WTC11 (cell line): ENCODE data around the gene MRPL54.

Experiments used
- CTCF ChIP-seq: fragments of 200-600 bp; IDR thresholded peaks from 2 replicates; pipeline ENCODE4 v1.8.0; 2022; ENCODE audit warnings: antibody characterized with exemption
- E2F1 ChIP-seq: sonication (generic); formaldehyde crosslinking; IDR thresholded peaks from 2 replicates; pipeline ENCODE4 v1.8.0; 2022; ENCODE audit warnings: mild to moderate bottlenecking, missing genetic modification reagents
- GTF2I ChIP-seq: fragments of 250-450 bp; sonication (Bioruptor Pico); conservative IDR thresholded peaks from 2 replicates; pipeline ENCODE4 v1.4.0; 2021; ENCODE audit warnings: mild to moderate bottlenecking
- RELA ChIP-seq: sonication (generic); formaldehyde crosslinking; IDR thresholded peaks from 2 replicates; pipeline ENCODE4 v1.8.1; 2022; ENCODE audit warnings: missing genetic modification reagents, mild to moderate bottlenecking, borderline replicate concordance
- SMAD3 ChIP-seq: sonication (generic); formaldehyde crosslinking; IDR thresholded peaks from 2 replicates; pipeline ENCODE4 v1.8.0; 2022; ENCODE audit warnings: missing genetic modification reagents, mild to moderate bottlenecking, borderline replicate concordance
- ZNF532 ChIP-seq: fragments of 250-450 bp; sonication (Bioruptor Pico); IDR thresholded peaks from 2 replicates; pipeline ENCODE4 v1.9.0; 2021; ENCODE audit warnings: mild to moderate bottlenecking, borderline replicate concordance

- TF ChIP-seq GTF2I (CRISPR knock-in tag) (no peak), CTCF (no peak), SMAD3 (CRISPR knock-in tag) (no peak), RELA (no peak), E2F1 (CRISPR knock-in tag) (no peak), ZNF532 (CRISPR knock-in tag) (no peak)
Observed at GRCh38 chr19:3767050-3767449, 4.6 kb downstream of the MRPL54 start.
